ENCODE data around the gene MRPL39.

DNA sequence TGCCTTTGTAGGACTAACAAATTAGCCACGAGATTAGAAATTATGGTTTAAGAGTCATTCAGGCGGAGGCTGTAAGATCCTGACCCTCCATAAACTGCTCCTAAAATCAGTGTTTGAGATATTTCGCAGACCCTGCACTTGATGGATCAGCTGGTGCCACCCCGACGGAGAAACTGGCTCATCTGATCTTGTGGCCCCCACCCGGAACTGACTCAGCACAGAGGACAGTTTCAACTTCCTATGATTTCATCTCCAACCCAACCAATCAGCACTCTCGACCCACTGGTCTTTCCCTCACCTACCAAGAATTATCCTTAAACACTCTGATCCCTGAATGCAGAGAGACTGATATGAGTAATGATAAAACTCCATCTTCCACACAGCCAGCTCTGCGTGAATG, 28.0 kb upstream of the MRPL39 start:
- TF ChIP-seq, protein P1, sequence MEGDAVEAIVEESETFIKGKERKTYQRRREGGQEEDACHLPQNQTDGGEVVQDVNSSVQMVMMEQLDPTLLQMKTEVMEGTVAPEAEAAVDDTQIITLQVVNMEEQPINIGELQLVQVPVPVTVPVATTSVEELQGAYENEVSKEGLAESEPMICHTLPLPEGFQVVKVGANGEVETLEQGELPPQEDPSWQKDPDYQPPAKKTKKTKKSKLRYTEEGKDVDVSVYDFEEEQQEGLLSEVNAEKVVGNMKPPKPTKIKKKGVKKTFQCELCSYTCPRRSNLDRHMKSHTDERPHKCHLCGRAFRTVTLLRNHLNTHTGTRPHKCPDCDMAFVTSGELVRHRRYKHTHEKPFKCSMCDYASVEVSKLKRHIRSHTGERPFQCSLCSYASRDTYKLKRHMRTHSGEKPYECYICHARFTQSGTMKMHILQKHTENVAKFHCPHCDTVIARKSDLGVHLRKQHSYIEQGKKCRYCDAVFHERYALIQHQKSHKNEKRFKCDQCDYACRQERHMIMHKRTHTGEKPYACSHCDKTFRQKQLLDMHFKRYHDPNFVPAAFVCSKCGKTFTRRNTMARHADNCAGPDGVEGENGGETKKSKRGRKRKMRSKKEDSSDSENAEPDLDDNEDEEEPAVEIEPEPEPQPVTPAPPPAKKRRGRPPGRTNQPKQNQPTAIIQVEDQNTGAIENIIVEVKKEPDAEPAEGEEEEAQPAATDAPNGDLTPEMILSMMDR (IDR thresholded peaks at IDR 0.05): no peak
- TF ChIP-seq POLR2A (IDR thresholded peaks at IDR 0.05): no peak

Data from sigmoid colon (tissue), 3 donors.